NCI-H446 treated with DMSO at 0.1 percent for 48 hours (cell line): ENCODE results near the gene SWI5.
"Not testable (repeated sequence)": the region's sequence is repeated elsewhere in the genome, so short reads cannot be mapped to it uniquely, and the experiment has no call there.

ENCODE experiments used
- DNase-seq: peaks from one replicate; lab custom pipeline; 2025; lab: John Stamatoyannopoulos, UW

Gene SWI5

DNA sequence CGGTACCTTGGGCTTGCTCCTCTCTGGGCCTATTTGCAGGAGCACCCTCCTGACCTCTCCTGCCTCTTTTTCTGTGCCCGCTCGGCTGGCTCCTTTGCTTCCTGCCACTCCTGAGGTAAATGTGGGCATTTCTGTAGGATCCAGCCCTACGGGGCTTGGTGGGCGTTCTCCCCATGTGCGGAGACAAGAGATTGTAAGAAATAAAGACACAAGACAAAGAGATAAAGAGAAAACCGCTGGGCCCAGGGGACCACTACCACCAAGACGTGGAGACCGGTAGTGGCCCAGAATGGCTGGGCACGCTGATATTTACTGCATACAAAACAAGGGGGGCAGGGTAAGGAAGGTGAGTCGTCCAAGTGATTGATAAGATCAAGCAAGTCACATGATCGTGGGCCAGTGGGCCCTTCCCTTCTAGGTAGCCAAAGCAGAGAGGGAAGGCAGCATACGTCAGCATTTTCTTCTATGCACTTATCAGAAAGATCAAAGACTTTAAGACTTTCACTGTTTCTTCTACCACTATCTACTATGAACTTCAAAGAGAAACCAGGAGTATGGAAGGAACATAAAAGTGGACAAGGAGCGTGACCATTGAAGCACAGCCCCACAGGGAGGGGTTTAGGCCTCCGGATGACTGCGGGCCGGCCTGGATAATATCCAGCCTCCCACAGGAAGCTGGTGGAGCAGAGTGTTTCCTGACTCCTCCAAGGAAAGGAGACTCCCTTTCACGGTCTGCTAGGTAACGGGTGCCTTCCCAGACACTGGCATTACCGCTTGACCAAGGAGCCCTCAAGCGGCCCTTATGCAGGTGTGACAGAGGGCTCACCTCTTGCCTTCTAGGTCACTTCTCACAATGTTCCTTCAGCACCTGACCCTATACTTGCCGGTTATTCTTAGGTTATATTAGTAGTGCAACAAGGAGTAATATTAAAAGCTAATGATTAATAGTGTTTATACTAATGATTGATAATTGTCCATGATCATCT lies 3.3 kb downstream of the SWI5 start:
- not testable (repeated sequence) for DNase-seq

- DNase-seq, result no peak
These were observed 4.1 kb downstream of the SWI5 start for GRCh38 chr9:128280084-128280622.

DNA sequence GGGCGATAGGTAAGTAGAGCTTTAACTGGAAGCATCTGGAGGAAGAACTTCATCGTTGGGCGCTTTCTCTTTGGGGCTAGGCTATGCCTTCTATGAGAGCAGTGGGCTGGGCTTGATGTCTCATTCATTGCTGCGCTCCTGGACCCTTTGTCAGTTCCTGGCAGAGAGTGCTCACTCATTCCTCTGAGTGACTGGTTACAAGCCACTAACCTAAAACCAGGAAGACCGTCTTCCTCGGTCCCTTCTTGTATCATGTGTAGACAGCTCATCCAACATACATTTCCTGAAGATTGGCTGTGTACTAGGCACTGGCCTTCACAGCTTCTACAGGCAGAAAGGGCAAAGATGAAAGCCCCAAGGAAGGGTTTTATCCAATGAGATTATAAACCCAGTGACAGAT lies 6.4 kb downstream of the SWI5 start:
- DNase-seq, result no peak

DNA sequence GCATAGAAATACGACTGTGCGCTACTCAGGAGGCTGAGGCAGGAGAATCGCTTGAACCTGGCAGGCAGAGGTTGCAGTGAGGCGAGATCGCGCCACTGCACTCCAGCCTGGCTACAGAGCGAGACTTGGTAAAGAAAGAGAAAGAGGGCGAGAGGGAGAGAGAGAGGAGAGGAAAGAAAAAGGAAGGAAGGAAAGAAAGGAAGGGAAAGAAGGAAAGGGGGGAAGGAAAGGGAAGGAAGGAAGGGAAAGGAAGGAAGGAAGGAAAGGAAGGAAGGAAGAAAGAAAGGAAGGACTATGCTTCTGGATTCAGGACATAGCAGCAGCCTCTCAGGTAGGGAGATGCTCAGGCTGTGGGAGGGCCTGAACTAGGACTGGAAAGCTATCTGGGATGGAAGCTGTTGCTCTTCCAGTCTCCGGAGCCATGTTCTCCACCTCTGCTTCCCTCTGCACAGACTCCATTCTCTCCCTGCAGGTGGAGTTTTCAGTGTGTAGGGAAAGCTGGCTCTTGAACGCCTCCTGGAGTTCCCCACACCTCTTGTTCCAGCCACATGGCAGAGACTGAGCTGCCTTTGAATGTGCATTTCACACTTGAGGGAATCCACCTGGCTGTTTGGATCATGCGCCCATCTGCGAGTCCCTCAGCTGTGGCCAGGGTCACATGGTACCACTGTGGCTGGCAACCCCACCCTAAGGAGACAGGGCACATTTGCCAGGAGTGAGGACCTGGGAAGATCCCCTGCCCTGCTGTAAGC lies 9.1 kb downstream of the SWI5 start:
- DNase-seq, result no peak

GRCh38 chr9:128286440-128286839 lies 10.4 kb downstream of the SWI5 start:
- no peak for DNase-seq

GRCh38 chr9:128288273-128289004 lies 12.4 kb downstream of the SWI5 start:
- DNase-seq, result no peak

- DNase-seq, result no peak
These were observed 15.9 kb downstream of the SWI5 start for GRCh38 chr9:128292009-128292408.

GRCh38 chr9:128293091-128293490 lies 17.0 kb downstream of the SWI5 start:
- DNase-seq, result no peak

GRCh38 chr9:128294142-128294541 lies 18.1 kb downstream of the SWI5 start:
- DNase-seq, result no peak

DNA sequence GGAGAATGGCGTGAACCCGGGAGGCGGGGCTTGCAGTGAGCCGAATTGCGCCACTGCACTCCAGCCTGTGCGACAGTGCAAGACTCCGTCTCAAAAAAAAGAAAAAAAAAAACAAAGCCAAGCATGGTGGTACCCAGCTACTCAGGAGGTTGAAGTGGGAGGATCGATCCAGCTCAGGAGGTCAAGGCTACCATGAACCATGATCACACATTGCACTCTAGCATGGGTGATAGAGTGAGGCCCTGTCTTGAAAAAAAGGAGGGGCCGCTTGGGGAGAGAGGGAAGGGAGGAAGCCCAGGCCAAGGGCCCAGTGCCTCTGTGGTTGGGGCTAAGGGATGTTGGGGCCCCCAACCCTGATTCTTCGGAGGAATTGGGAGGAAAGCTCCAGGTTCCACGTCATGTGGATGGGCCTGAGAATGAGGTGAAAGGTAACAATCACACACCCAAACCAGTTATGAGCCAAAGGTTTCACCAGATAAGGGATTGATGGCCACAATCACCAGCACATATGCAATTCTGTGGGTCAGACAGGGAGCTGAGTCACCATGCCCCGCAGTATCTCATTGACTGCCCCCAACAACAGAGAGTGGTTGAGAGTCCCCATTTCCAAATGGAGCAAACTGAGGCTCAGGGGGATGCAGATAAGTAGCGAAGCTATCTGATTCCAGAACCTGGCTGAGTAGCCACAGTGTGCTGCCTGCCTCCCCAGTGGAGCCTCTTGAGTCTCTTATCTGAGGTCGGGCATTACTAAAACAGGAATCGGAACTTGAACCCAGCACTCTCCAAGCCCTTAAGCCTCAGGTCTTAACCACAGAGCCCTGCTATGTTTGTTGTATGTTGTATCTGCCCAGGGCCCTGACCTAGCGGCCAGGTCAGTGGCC lies 20.5 kb downstream of the SWI5 start:
- no peak for DNase-seq

DNA sequence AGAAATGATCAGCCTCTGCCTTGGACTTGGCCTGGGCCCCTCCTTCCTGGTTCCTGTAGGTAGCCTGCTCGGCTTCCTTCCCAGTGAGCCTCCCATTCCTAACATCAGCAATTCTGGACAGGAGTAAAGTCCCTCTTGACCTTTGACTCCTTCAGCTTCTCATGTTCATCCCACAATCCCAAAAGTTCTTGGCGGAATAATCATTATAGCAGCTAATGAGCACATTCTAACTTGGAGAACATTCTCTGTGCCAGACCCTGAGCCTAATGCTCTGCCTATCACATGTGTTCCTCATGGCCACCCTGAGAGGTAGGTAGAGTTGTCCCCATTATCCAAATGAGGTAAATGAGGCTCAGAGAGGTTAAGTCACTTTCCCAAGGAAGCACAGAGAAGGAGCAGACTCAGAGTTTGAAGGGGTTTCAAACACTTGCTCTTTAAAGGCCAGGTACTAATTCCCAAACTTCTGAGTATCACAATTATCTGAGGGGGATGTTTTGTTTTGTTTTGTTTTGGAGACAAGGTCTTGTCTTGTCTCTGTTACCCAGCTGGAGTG lies 21.2 kb downstream of the SWI5 start:
- DNase-seq, result no peak

DNA sequence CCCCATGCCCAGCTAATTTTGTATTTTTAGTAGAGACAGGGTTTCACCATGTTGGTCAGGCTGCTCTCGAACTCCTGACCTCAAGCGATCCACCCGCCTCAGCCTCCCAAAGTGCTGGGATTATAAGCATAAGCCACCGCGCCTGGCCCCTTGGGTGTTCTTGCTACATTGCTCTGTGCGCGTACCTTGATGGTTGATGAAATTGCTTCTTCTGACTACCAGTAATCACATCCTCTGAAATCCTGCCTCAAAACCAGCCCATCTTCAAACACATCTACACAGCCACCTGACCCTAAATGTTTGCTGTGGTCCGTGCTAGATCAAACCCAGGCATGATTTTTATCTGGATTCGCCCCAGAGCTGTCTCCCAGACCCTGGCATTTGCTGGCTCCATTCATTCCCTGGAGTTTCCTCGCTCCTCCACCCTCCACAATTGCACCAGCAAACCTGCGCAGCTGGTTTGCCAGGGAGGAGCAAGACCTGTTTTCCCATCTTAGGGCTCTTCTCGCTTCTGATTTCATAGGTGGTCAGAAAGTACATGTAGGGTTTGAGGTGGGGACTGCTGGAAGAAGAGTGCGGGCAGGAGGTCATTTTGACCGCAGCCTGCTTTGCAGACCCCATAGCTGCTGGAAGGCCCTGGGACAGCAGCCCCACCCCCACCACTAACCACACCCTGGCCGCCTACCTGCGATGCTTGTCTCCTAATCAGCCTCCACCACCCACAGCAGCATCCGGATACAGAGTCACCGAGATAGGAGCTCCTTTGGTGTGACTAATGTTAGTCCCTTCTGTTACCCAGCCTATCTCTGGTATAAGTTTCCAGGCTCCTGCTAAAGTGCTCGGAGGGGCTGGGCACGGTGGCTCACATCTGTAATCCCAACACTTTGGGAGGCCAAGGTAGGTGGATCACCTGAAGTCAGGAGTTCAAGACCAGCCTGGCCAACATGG lies 22.7 kb downstream of the SWI5 start:
- DNase-seq, result no peak

DNA sequence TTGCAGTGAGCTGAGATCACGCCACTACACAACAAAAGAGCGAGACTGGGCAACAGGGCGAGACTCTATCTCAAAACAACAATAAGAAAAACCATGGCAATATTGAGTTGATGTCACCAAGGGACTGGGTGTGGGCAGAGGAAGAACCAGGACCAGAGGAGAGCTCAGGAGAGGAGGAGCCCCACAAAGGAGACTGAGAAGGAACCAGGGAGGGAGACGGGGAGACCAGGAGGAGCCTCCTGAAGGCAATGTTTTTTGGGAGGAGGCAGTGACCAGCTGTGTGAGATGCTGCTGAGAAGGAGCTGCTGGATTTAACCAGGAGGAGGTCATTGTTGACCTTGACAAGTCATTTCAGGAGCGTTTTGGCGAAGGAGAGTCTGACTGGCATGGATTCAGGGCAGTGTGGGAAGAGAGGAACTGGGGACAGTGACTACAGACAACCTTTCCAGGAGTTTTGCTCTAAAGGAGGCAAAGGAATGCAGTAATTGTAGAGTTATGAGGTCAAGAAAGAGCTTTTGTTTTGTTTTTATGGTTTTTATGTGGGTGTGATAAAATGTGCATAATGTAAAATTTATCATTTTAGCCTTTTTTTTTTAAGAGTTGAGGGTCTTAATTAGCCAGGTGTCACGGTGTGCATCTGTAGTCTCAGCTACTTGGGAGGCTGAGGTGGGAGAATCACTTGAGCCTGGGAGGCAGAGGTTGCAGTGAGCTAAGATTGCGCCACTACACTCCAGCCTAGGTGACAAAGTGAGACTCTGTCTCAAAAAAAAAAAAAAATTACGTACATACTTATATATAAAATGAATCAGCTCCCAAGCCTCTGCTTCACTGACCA lies 28.3 kb downstream of the SWI5 start:
- DNase-seq, result no peak

- no peak for DNase-seq
These were observed 28.9 kb downstream of the SWI5 start for GRCh38 chr9:128304971-128305288.

- no peak for DNase-seq
These were observed 33.5 kb downstream of the SWI5 start for GRCh38 chr9:128309551-128309950.

DNA sequence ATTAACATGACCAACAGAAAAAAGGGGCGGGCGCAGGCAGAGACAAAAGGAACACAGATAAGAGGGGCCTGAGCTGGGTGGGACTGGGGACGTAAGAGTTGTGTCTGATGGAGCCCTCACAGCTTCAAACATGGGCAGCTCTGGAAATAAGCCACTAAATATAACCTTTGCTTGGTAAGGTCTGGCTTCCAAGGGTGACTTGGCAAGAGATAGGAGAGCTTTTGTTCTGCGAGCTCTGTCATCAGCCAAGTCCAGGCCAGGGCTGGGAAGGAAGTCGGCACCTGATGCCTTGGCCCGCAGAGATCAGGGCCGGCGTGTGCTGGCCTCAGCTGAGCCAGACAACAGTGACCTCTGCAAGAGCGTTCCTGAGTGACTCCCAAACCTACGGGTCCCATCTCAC lies 34.4 kb downstream of the SWI5 start:
- DNase-seq, result no peak

GRCh38 chr9:128314697-128315096 lies 38.6 kb downstream of the SWI5 start:
- no peak for DNase-seq

- no peak for DNase-seq
These were observed 40.3 kb downstream of the SWI5 start for GRCh38 chr9:128316421-128316820.

- no peak for DNase-seq
These were observed 41.6 kb downstream of the SWI5 start for GRCh38 chr9:128317629-128318028.
